Effector CD4-positive, alpha-beta T cell (primary cell): ENCODE results near the gene TMEM154.

Experiments
- DNase-seq: peaks from one replicate; pipeline ENCODE4 v3.0.0-alpha.2; 2020

Gene TMEM154

DNA sequence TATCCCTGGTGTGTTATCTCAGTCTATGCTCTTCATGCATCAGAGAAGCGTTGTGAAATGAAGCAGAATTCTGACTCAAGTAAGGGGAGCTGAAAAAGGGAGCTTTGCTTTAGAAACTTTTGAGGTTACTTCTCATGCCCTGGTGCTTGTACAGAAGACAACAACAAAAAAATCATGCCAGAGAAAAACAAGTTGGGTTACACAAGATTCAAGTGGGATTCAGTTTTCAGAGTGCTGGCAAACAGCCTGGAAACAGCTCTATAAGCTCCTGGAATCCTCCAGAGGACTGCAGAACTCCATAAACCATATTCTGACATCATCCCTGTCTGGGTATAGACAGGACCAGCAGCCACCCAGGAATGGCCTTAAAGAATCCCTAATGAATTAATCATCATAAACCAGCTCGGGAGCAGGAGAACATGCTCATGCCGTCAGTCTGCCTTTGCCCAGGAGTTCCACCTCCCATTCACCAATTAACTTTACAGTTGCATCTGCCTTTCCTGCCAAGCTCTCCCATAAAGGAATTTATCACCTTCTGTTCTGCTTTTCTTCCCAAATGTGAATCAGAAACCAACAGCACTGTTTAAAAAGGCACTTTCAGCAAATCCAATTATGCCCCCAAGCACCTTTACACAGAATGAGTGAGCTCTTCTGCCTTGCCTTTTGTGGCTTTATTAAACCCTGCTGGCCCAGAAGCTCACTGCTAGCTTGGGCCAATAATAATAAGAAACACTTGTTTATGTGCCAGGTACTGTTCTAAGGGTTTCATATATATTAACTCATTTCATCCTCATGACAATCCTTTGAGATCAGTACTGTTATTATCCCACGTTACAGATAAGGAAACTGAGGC lies 89.4 kb downstream of the TMEM154 start:
- DNase-seq = no peak

DNA sequence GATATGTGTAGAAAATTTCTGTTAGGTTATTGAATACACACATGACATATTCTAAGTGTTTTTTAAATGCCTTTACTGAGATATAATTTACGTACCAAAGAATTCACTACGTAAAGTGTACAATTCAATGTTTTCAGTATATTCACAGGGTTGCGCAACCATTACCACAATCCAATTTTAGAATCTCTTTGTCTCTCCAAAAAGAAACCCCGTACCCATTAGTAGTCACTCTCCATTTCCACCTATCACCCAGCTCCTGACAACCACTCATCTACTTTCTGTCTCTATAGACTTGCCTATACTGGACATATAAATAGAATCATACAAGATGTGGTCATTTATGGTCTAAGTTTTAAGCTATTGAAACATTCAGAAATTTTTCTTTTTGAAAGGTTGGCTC lies 90.9 kb downstream of the TMEM154 start:
- DNase-seq = no peak

DNA sequence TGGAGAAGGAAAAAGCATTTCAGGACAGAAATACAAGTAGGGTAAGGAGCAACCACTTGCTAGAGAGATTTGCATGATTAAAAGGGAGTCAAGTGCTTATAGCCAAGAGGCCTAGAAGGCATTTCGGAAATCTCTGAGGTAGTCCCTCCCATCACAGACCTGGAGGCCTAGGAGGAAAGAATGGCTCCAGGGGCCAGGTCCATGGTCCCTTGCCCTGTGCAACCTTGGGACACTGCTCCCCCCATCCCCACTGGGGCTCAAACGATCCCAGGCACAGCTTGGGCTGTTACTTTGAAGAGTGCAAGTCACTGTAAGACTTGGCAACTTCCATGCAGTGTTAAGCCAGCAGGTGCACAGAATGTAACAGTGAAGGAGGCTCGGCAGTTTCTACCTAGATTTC lies 92.7 kb downstream of the TMEM154 start:
- DNase-seq = no peak

DNA sequence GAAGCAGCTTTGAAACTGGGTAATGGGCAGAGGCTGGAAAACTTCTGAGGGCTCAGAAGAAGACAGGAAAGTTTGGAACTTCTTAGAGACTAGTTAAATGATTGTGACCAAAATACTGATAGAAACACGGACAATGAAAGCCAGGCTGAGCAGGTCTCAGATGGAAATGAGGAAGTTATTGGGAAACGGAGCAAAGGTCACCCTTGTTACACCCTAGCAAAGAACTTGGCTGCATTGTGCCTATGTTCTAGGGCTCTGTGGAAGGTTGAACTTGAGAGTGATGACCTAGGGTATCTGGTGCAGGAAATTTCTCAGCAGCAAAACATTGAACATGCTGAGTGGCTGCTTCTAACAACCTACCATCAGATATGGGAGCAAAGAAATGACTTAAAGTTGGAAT lies 93.1 kb downstream of the TMEM154 start:
- DNase-seq = no peak

- no peak for DNase-seq
Observed at GRCh38 chr4:152585023-152585441, 94.8 kb downstream of the TMEM154 start.

- no peak for DNase-seq
Observed at GRCh38 chr4:152581536-152582160, 98.1 kb downstream of the TMEM154 start.

DNA sequence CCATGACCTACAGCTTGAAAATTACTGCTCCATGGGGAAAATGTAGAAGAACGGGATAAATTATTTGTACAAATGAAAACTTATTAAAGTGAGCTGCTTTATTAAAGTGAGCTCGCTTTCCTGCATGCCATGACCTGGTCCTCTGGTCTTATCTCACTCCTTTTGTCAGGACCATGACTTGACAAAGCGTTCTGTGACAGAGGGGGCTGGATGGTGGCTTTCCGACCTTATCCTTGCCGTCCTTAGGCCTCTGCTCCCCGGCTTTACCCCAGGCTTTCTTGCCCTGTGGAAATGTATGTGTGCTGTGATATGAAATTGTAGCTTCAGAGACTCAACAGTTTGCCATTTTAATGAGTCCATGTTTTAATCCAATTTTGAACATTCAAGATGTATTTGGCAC lies 99.9 kb downstream of the TMEM154 start:
- no peak for DNase-seq

GRCh38 chr4:152579107-152579764 lies 100.6 kb downstream of the TMEM154 start:
- DNase-seq = no peak

DNA sequence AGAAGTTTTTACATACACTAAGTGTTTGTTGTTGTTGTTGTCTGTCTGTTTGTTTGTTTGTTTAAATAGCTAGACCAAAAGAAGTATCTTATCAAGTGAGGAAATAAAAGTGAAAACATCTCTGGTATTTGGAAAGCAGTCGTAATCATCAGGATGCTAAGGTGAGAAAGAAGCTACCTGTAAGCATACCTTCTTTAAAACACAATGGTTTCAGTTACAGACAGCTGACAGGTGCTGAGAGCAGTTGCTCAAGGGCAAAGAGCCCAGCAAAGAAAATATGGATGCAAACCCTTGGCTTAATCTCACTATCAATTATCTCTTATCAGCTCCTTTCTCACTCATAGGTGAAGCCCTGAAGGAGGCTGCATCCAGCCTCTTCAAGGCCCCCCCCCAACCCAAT lies 101.1 kb downstream of the TMEM154 start:
- DNase-seq = no peak

- no peak for DNase-seq
Observed at GRCh38 chr4:152577708-152578396, 101.9 kb downstream of the TMEM154 start.

GRCh38 chr4:152575533-152575932 lies 104.3 kb downstream of the TMEM154 start:
- DNase-seq = no peak

DNA sequence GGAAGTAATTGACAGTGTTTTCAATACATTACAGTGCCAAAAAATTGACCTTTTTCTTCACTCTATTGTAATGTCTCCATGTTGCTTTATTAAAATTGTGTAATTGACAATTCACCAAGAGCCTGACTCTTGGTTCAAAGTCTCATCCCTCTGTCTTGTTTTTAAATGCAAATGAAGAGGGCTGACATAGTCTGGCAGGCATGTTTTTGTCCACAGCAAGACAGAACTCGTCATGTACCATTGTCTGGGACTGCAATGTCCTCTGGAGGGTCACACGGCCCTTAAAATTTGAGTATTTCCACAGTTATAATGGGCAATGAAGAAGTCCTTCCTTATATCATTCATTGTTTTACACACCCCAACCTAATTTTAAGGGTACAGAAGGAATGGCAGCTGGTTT lies 105.9 kb downstream of the TMEM154 start:
- no peak for DNase-seq

DNA sequence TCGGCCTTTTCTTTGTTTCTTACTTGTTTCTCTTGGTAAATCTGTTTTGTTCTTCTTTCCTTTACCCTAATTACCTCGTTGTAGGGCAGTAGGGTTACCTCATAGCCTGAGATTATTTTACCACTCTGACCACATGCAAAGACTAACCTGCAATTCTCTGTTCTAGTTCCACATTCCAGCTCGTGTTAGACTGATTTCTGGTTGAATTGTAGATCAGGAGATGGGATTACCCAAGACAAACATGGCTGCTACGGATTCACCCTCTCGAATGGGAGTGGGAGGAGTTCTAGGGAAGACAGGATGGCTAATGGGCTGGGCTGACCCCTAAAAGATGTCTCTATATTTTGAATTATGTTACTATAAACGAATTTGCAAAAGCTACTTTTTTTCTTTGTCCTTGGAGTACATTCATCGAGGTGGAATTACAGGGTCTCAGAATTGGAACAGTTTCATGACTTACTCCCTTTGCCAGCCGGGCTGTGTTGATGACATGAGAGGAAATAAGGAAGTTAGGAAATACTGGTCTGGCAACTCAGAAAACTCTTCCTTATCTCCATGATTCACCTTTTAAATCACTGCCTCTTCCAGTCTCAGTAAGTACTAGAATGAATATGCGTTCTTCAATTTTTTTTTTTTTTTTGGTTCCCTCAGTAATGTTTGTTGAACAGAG lies 107.2 kb downstream of the TMEM154 start:
- no peak for DNase-seq

- no peak for DNase-seq
Observed at GRCh38 chr4:152571770-152572169, 108.0 kb downstream of the TMEM154 start.

- no peak for DNase-seq
Observed at GRCh38 chr4:152571296-152571695, 108.5 kb downstream of the TMEM154 start.
